HEK293 (cell line): ENCODE results near the gene ZFYVE19.

Experiments
- CTCF ChIA-PET: fragments of 350-600 bp; formaldehyde crosslinking; extraction: SDS; loops from one replicate; lab custom pipeline; 2021; ENCODE audit warnings: antibody characterized with exemption; lab: Yijun Ruan, JAX
- POLR2A ChIA-PET: fragments of 300-600 bp; formaldehyde crosslinking; extraction: SDS; loops from one replicate; lab custom pipeline; 2020; ENCODE audit warnings: antibody characterized with exemption, inconsistent platforms; lab: Yijun Ruan, JAX
- H3K27ac ChIP-seq: fragments of 200-500 bp; sonication (Bioruptor generic); 2 replicates; pipeline ENCODE4 v1.5.1; 2014; ENCODE audit warnings: low read depth, low read length, control low read depth, inconsistent platforms; ENCODE audit errors: extremely low read depth
- H3K36me3 ChIP-seq, 2 experiments: fragments of 200-500 bp in 1 of 2; sonication (Bioruptor generic) in 1 of 2; 1 replicate in 1 of 2; 2 replicates in 1 of 2; pipeline ENCODE4 v1.5.1; 2014 to 2017; ENCODE audit warnings: inconsistent platforms in 2 of 2, low read length in 2 of 2; ENCODE audit not compliant: control insufficient read depth in 2 of 2, insufficient read depth in 1 of 2
- H3K4me1 ChIP-seq: fragments of 200-500 bp; sonication (Bioruptor generic); 2 replicates; pipeline ENCODE4 v1.5.1; 2014; ENCODE audit warnings: mild to moderate bottlenecking, low read length, inconsistent platforms; ENCODE audit not compliant: control insufficient read depth, insufficient read depth
- H3K4me3 ChIP-seq: 2 replicates; pipeline ENCODE4 v1.5.1; 2011; ENCODE audit warnings: low read depth, mild to moderate bottlenecking, control low read depth, low read length, moderate library complexity
- H3K9me3 ChIP-seq: fragments of 200-500 bp; sonication (Bioruptor generic); 2 replicates; pipeline ENCODE4 v1.5.1; 2014; ENCODE audit warnings: low read depth, low read length, inconsistent platforms; ENCODE audit not compliant: control insufficient read depth, insufficient read depth
- GLI4 ChIP-seq: fragments of 450-650 bp; formaldehyde crosslinking; IDR thresholded peaks from 2 replicates; pipeline ENCODE4 v1.5.1; 2016; ENCODE audit warnings: missing biosample characterization, missing genetic modification characterization
- KLF16 ChIP-seq: fragments of 450-650 bp; formaldehyde crosslinking; IDR thresholded peaks from 2 replicates; pipeline ENCODE4 v1.5.1; 2017; ENCODE audit warnings: missing biosample characterization, missing genetic modification characterization
- ZFP69B ChIP-seq: fragments of 450-650 bp; formaldehyde crosslinking; IDR thresholded peaks from 2 replicates; pipeline ENCODE4 v1.5.1; 2016; ENCODE audit warnings: missing biosample characterization, missing genetic modification characterization
- ZNF394 ChIP-seq: fragments of 450-650 bp; formaldehyde crosslinking; IDR thresholded peaks from 2 replicates; pipeline ENCODE4 v1.5.1; 2016; ENCODE audit warnings: missing biosample characterization, missing genetic modification characterization, mild to moderate bottlenecking, moderate library complexity, borderline replicate concordance
- ZNF423 ChIP-seq: fragments of 450-650 bp; formaldehyde crosslinking; IDR thresholded peaks from 2 replicates; pipeline ENCODE4 v1.5.1; 2016; ENCODE audit warnings: missing biosample characterization, missing genetic modification characterization
- TF ChIP-seq, protein P1 (sequence below): fragments of 450-650 bp; formaldehyde crosslinking; IDR thresholded peaks from 2 replicates; pipeline ENCODE4 v1.5.1; 2016; ENCODE audit warnings: missing biosample characterization, missing genetic modification characterization, borderline replicate concordance
- TF ChIP-seq, protein P2 (sequence below): fragments of 450-650 bp; formaldehyde crosslinking; IDR thresholded peaks from 2 replicates; pipeline ENCODE4 v1.5.1; 2016; ENCODE audit warnings: missing biosample characterization, missing genetic modification characterization
- TF ChIP-seq, protein P3 (sequence below): fragments of 450-650 bp; formaldehyde crosslinking; IDR thresholded peaks from 2 replicates; pipeline ENCODE4 v1.5.1; 2016; ENCODE audit warnings: missing biosample characterization, missing genetic modification characterization
- TF ChIP-seq, protein P4 (sequence below): fragments of 450-650 bp; formaldehyde crosslinking; IDR thresholded peaks from 2 replicates; pipeline ENCODE4 v1.5.1; 2017; ENCODE audit warnings: missing biosample characterization, missing genetic modification characterization

The ZFYVE19 gene

DNA sequence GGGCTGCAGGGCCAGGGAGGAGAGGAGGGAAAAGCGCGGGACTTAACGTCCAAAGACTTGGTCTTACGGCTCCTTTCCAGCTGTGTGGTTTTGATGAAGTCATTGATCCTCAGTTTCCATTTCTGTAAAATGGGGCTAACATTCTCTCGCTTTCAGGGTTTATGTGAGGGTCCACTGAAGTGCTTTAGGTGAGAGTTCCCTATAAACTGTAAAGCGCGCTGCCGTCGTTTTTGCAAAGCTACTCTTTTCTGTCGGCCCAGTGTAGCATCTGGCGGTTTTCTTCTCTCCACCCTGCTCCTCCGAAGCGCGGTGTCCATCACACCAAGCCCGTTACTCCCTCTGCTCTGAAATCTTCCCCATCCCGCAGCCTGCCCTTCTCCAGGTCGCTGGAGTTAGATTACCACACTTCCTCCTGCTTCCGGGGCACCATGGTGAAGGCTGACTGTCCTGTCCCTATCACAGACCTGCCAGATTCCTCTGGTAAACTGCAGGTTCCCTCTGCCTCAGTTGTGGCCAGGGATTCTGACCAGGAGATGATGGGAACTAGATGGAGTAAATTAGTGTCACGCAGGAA lies 1.1 kb downstream of the ZFYVE19 start:
- POLR2A ChIA-PET, result interaction anchor here (1.0 to 1.6 kb wide), 6 partner anchors 20 to 113 kb away, joined by 3 to 7 read pairs (median 4); partner anchors contain the start of genes C15orf62, RAD51, SPINT1 and VPS18
- CTCF ChIA-PET, result interaction anchor here (0.6 to 0.7 kb wide), 2 partner anchors 37 to 98 kb away, joined by 3 read pairs; no protein-coding TSS in a partner anchor
- no peaks in the 10 kb centered on the region for H3K9me3 ChIP-seq

DNA sequence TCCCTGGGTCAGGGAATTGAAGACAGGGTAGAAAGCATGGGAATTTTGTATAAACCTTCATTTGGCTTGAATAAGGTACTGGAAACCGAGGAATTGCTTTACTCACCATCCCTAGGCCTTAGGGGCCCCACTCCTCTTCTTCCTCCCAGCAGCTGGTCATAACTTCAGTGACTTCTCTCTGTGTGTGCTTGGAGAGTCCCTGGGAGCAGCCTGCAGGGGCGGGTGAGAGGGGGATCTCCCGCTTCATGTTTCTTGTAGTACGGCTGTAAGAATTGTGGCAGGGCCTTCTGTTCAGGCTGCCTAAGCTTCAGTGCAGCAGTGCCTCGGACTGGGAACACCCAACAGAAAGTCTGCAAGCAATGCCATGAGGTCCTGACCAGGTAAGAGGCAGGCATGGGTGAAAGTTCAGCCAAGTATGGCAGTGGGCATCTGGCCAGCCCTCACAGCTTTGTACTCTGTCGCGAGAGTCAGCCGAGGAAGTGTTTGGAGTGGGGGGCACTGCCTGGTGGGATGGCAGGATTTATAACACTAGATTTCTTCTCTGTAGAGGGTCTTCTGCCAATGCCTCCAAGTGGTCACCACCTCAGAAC lies 2.1 kb downstream of the ZFYVE19 start:
- TF ChIP-seq, protein P1, sequence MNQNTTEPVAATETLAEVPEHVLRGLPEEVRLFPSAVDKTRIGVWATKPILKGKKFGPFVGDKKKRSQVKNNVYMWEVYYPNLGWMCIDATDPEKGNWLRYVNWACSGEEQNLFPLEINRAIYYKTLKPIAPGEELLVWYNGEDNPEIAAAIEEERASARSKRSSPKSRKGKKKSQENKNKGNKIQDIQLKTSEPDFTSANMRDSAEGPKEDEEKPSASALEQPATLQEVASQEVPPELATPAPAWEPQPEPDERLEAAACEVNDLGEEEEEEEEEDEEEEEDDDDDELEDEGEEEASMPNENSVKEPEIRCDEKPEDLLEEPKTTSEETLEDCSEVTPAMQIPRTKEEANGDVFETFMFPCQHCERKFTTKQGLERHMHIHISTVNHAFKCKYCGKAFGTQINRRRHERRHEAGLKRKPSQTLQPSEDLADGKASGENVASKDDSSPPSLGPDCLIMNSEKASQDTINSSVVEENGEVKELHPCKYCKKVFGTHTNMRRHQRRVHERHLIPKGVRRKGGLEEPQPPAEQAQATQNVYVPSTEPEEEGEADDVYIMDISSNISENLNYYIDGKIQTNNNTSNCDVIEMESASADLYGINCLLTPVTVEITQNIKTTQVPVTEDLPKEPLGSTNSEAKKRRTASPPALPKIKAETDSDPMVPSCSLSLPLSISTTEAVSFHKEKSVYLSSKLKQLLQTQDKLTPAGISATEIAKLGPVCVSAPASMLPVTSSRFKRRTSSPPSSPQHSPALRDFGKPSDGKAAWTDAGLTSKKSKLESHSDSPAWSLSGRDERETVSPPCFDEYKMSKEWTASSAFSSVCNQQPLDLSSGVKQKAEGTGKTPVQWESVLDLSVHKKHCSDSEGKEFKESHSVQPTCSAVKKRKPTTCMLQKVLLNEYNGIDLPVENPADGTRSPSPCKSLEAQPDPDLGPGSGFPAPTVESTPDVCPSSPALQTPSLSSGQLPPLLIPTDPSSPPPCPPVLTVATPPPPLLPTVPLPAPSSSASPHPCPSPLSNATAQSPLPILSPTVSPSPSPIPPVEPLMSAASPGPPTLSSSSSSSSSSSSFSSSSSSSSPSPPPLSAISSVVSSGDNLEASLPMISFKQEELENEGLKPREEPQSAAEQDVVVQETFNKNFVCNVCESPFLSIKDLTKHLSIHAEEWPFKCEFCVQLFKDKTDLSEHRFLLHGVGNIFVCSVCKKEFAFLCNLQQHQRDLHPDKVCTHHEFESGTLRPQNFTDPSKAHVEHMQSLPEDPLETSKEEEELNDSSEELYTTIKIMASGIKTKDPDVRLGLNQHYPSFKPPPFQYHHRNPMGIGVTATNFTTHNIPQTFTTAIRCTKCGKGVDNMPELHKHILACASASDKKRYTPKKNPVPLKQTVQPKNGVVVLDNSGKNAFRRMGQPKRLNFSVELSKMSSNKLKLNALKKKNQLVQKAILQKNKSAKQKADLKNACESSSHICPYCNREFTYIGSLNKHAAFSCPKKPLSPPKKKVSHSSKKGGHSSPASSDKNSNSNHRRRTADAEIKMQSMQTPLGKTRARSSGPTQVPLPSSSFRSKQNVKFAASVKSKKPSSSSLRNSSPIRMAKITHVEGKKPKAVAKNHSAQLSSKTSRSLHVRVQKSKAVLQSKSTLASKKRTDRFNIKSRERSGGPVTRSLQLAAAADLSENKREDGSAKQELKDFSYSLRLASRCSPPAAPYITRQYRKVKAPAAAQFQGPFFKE, result no peak
- no peak for TF ChIP-seq ZNF423 (tag by site-specific recombination)
- no peak for TF ChIP-seq GLI4 (tag by site-specific recombination)
- TF ChIP-seq ZFP69B (tag by site-specific recombination), result no peak
- no peak for TF ChIP-seq KLF16 (tag by site-specific recombination)
- TF ChIP-seq, all 188 proteins: peak for 0
- ChIA-PET CTCF (no interaction called here), POLR2A (no interaction called here)
- Histone ChIP-seq H3K36me3 (peaks cover 0 to 37% of the 10 kb centered on the region in 2 experiments; a peak in 2 of 3 replicates), H3K4me1 (no peaks in the 10 kb centered on the region), H3K9me3 (no peaks in the 10 kb centered on the region), H3K4me3 (no peak overlapping the region), H3K27ac (no peak overlapping the region)

More for the DNA sequence above, 1.1 kb downstream of the ZFYVE19 start:
- peak overlapping the region; percentile 68 for H3K4me3 ChIP-seq
- TF ChIP-seq, protein P2, sequence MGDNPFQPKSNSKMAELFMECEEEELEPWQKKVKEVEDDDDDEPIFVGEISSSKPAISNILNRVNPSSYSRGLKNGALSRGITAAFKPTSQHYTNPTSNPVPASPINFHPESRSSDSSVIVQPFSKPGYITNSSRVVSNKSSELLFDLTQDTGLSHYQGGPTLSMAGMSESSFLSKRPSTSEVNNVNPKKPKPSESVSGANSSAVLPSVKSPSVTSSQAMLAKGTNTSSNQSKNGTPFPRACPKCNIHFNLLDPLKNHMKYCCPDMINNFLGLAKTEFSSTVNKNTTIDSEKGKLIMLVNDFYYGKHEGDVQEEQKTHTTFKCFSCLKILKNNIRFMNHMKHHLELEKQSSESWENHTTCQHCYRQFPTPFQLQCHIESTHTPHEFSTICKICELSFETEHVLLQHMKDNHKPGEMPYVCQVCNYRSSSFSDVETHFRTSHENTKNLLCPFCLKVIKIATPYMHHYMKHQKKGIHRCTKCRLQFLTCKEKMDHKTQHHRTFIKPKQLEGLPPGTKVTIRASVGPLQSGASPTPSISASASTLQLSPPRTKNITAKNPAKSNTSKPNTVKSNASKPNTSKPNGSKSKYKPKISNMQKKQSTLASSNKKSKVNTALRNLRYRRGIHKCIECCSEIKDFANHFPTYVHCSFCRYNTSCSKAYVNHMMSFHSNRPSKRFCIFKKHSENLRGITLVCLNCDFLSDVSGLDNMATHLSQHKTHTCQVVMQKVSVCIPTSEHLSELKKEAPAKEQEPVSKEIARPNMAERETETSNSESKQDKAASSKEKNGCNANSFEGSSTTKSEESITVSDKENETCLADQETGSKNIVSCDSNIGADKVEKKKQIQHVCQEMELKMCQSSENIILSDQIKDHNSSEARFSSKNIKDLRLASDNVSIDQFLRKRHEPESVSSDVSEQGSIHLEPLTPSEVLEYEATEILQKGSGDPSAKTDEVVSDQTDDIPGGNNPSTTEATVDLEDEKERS (tag by site-specific recombination), result no peak
- TF ChIP-seq ZNF394 (tag by site-specific recombination), result peak; percentile 43; the same call in 1 of the 2 replicates
- TF ChIP-seq, protein P3, sequence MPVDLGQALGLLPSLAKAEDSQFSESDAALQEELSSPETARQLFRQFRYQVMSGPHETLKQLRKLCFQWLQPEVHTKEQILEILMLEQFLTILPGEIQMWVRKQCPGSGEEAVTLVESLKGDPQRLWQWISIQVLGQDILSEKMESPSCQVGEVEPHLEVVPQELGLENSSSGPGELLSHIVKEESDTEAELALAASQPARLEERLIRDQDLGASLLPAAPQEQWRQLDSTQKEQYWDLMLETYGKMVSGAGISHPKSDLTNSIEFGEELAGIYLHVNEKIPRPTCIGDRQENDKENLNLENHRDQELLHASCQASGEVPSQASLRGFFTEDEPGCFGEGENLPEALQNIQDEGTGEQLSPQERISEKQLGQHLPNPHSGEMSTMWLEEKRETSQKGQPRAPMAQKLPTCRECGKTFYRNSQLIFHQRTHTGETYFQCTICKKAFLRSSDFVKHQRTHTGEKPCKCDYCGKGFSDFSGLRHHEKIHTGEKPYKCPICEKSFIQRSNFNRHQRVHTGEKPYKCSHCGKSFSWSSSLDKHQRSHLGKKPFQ (tag by site-specific recombination), result no peak
- TF ChIP-seq, protein P4, sequence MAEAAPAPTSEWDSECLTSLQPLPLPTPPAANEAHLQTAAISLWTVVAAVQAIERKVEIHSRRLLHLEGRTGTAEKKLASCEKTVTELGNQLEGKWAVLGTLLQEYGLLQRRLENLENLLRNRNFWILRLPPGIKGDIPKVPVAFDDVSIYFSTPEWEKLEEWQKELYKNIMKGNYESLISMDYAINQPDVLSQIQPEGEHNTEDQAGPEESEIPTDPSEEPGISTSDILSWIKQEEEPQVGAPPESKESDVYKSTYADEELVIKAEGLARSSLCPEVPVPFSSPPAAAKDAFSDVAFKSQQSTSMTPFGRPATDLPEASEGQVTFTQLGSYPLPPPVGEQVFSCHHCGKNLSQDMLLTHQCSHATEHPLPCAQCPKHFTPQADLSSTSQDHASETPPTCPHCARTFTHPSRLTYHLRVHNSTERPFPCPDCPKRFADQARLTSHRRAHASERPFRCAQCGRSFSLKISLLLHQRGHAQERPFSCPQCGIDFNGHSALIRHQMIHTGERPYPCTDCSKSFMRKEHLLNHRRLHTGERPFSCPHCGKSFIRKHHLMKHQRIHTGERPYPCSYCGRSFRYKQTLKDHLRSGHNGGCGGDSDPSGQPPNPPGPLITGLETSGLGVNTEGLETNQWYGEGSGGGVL (tag by site-specific recombination), result 0 out of 2 replicates have a peak, but pooled peaks have one; percentile 14
- TF ChIP-seq, all 188 proteins: peak for 2
- Histone ChIP-seq H3K36me3 (peaks cover 0 to 27% of the 10 kb centered on the region in 2 experiments; a peak in 2 of 3 replicates), H3K4me1 (no peaks in the 10 kb centered on the region), H3K27ac (peak overlapping the region; percentile 29; the same call in 1 of the 2 replicates)
